Esophagus (tissue), 2 donors: Measurements from ENCODE around the gene MTOR. TPM values are rescaled to one million over a fixed set of nuclear protein-coding genes. Genes with fewer than 3 reads are reported as not detected.

Experiments
- H3K27ac ChIP-seq, 2 donors: one replicate each; pipeline ENCODE4 v1.5.1; 2013; ENCODE audit warnings: low read depth in 2 of 2, mild to moderate bottlenecking in 2 of 2, inconsistent platforms in 1 of 2, low read length in 1 of 2, moderate library complexity in 1 of 2
- H3K27me3 ChIP-seq, 2 donors: one replicate each; pipeline ENCODE4 v1.6.1; 2013; ENCODE audit warnings: low read length in 2 of 2, control low read depth in 1 of 2, mild to moderate bottlenecking in 1 of 2; ENCODE audit not compliant: insufficient read depth in 2 of 2, control insufficient read depth in 1 of 2
- H3K36me3 ChIP-seq, 2 donors: one replicate each; pipeline ENCODE4 v1.6.1; 2013; ENCODE audit warnings: low read length in 1 of 2; ENCODE audit not compliant: control insufficient read depth in 2 of 2, insufficient read depth in 2 of 2
- H3K4me1 ChIP-seq, 2 donors: one replicate each; pipeline ENCODE4 v1.6.1; 2013; ENCODE audit warnings: low read length in 1 of 2; ENCODE audit not compliant: control insufficient read depth in 2 of 2, insufficient read depth in 2 of 2
- H3K4me3 ChIP-seq, 2 donors: one replicate each; pipeline ENCODE4 v1.5.1; 2013; ENCODE audit warnings: low read length in 2 of 2, mild to moderate bottlenecking in 2 of 2, low read depth in 1 of 2, moderate library complexity in 1 of 2
- H3K9me3 ChIP-seq, 2 donors: one replicate each; pipeline ENCODE4 v1.6.1; 2013; ENCODE audit warnings: mild to moderate bottlenecking in 2 of 2, low read depth in 1 of 2, low read length in 1 of 2, moderate library complexity in 1 of 2; ENCODE audit not compliant: control insufficient read depth in 2 of 2, insufficient read depth in 1 of 2
- WGBS, 2 donors: extraction: QIAGEN DNeasy Blood & Tissue Kit; methylation state at CpG; one replicate each; pipeline ENCODE4 v1.1.7; 2013; 5-methylcytosine and 5-hydroxymethylcytosine counted together
- polyA plus RNA-seq, 2 donors: library from polyadenylated mRNA; stranded (reverse); fragments of 200-250 nt; gene quantifications; one replicate each; pipeline ENCODE4 v1.2.3, GENCODE V29; 2013
- donor health status: healthy with polysubstance abuse.
- donor health status: Bipolar disorder and iron deficiency.

The MTOR gene
- polyA plus RNA-seq, 2 donors = 16.0 to 17.7 TPM

DNA sequence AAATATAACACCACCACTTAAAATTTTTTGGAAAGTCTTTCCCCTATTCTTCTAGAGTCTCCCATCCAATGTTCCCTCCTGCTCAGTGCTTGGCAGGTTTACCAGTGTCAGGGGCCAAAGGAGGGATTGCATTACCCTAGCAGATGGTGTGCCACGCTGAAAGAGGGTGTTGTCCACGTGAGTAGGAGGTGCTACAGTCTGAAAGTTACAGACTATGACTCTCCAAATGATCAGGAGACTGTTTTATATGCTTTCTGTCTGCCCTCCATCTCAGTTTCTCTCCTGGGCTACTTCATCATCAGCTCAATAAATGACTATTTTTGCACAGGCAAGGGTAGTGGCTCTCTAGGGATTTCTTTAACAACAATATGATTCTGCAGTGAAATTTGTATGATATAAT, 104.5 kb downstream of the MTOR start:
- WGBS, 2 donors = 29 to 32% methylated on average over 2 of the region's 2 CpGs
- H3K36me3 ChIP-seq = peaks cover 3 to 7% of the 10 kb centered on the region in 2 donors
- H3K4me1 ChIP-seq = peaks cover 0 to 7% of the 10 kb centered on the region in 2 donors
- no peak overlapping the region for H3K4me3 ChIP-seq
- H3K9me3 ChIP-seq = no peaks in the 10 kb centered on the region
- H3K27ac ChIP-seq = peak overlapping the region in 1 of 2 donors; percentile 4
- no peaks in the 10 kb centered on the region for H3K27me3 ChIP-seq

DNA sequence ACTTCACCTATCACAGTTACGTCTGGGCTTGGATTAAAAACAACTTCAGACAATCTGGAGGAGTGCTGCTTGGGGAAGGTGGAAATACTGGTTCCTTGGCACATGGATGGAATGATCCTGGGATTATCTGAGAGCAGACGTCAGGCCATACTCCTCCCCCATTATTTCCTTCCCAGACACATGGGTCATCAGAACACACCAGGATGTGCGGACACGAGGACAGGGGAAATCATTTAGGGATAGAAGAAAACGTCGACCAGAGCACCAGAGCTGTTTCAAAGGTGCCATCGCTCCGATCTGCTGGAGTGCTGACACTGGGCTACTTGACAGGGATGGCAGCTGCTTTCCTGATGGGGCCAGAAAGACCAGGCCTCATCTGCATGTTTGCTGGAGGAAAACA, 105.0 kb downstream of the MTOR start:
- Histone ChIP-seq H3K4me1 (peaks cover 0 to 7% of the 10 kb centered on the region in 2 donors), H3K27ac (peak overlapping the region in 1 of 2 donors; percentile 30), H3K9me3 (no peaks in the 10 kb centered on the region), H3K36me3 (peaks cover 3 to 9% of the 10 kb centered on the region in 2 donors), H3K4me3 (no peak overlapping the region), H3K27me3 (no peaks in the 10 kb centered on the region)
- 67 to 72% methylated on average over 8 of the region's 8 CpGs for WGBS, 2 donors

DNA sequence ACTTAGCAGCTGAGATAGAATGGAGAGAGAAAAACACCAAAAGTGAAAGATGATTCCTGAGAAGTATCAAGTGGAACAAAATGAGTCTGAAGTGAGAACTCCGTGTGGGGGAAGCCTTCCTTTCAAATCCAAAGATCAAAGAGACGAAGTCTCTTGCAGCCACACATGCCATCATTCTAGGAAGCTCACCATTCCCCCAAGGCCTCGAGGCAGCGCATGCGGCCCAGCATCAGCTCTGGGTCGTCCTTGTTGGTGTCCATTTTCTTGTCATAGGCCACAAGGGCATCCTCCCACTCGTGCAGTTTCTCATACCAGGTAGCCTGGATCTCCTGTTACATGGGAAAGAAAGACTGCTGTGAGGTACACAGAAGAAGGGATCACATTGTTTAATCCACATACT, 105.4 kb downstream of the MTOR start:
- Histone ChIP-seq H3K27me3 (no peaks in the 10 kb centered on the region), H3K27ac (peak overlapping the region in 1 of 2 donors; percentile 48), H3K36me3 (peaks cover 3 to 10% of the 10 kb centered on the region in 2 donors), H3K4me1 (peaks cover 0 to 7% of the 10 kb centered on the region in 2 donors), H3K4me3 (no peak overlapping the region), H3K9me3 (no peaks in the 10 kb centered on the region)
- WGBS, 2 donors = 82 to 83% methylated on average over 7 of the region's 7 CpGs

DNA sequence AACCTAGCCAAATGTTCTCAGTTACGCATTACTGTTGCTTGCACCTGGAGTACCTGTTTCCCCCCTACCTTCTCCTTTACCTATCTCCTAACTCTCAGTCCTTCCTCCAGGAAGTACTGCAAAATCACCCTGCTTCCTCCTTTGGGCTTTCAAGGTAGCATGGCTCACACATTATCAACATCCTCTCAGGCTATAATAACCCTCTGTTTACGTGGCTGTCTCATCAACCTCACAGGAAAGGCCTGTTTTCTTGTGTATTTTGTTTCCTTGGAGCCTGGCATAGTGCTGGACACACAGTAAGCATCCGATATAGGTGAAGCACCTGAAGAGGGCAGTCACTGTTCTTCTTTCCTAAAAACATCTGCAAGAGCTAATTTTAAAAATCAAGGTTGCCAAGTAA, 105.9 kb downstream of the MTOR start:
- 71 to 75% methylated on average over 3 of the region's 3 CpGs for WGBS, 2 donors
- Histone ChIP-seq H3K4me1 (peaks cover 0 to 7% of the 10 kb centered on the region in 2 donors), H3K36me3 (peaks cover 3 to 10% of the 10 kb centered on the region in 2 donors), H3K4me3 (no peak overlapping the region), H3K27ac (no peak overlapping the region), H3K9me3 (no peaks in the 10 kb centered on the region), H3K27me3 (no peaks in the 10 kb centered on the region)

DNA sequence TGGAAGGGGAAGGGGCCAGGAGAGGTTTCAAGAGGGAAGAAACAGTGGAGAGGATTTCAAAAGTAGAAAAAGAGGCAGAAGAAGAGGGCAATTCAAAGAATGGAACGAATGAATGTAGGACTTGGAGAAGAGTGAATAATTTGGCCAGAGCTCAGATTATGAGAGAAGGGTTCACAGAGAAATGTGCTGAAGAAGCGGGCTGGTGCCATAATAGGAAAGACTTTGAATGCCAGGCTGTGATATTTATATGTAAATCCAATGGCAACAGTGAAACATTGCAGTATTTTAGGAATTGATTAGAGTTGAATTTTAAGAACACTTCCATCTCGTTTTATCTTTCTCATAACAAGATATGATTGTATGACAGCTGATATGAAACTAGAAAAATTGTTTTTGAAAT, 109.2 kb downstream of the MTOR start:
- Histone ChIP-seq H3K36me3 (peaks cover 3 to 14% of the 10 kb centered on the region in 2 donors), H3K27me3 (no peaks in the 10 kb centered on the region), H3K9me3 (no peaks in the 10 kb centered on the region), H3K4me1 (peaks cover 0 to 8% of the 10 kb centered on the region in 2 donors), H3K27ac (no peak overlapping the region), H3K4me3 (no peak overlapping the region)
- WGBS, 2 donors = 69 to 80% methylated on average over 3 of the region's 3 CpGs

DNA sequence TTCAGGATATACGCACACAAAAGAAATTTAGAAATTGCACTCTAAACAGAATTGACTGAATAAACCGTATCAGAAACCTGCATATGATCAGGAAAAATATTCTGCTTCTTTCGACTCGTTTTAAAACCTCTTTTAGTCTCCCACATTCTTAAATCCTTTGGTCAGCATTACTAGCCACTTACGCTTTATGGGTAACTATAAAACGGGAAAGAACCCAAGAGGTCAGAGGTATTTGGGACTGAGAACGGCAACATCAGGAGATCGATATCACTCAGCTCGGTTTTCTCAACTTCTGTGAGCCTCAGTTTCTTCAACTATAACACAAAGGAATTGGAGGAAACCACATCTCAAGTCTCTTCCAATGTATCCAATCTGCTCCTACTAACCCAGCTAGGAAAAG, 109.6 kb downstream of the MTOR start:
- Histone ChIP-seq H3K4me1 (peaks cover 0 to 8% of the 10 kb centered on the region in 2 donors), H3K36me3 (peaks cover 0 to 14% of the 10 kb centered on the region in 2 donors), H3K4me3 (no peak overlapping the region), H3K9me3 (no peaks in the 10 kb centered on the region), H3K27me3 (no peaks in the 10 kb centered on the region), H3K27ac (no peak overlapping the region)
- 84 to 88% methylated on average over 9 of the region's 9 CpGs for WGBS, 2 donors

DNA sequence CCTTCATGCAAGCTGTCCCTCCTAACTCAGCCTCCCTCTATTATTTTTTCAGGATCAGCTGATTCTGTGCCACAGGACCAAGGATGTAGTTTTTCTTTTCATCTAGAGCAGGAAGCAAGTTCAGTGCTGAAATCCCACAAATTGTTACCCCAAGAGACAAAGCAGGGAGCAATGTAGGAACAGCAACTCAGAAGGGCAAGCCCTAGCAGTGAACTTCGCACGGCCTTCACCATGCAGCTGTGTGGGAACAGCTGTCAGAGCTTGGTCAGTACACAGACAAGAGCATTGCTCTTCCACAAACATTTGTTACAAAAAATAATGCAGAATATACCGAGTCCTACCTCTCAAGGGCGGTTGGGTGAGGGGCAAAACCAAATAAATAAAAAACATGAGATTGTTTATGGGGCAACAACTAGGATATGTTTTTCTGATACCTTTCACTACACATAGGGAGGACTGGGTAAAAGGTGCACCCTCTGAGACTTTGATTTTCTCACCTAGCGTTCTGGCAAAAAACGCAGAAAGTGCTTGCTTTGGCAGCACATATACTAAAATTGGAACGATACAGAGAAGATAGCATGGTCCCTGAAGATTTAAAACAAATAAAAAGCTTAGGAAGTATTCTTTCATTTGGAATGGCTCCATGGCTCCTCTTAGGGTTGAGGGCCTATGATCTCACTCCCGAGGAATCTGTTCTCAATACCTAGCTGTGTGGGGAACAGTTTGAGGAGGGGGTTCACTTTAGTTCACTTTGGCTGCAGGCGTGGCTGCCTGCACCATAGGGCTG, 110.3 kb downstream of the MTOR start:
- peaks cover 0 to 14% of the 10 kb centered on the region in 2 donors for H3K36me3 ChIP-seq
- H3K4me3 ChIP-seq = no peak overlapping the region
- no peak overlapping the region for H3K27ac ChIP-seq
- WGBS, 2 donors = 60 to 70% methylated on average over 9 of the region's 9 CpGs
- H3K27me3 ChIP-seq = no peaks in the 10 kb centered on the region
- H3K4me1 ChIP-seq = peaks cover 0 to 3% of the 10 kb centered on the region in 2 donors
- H3K9me3 ChIP-seq = no peaks in the 10 kb centered on the region

DNA sequence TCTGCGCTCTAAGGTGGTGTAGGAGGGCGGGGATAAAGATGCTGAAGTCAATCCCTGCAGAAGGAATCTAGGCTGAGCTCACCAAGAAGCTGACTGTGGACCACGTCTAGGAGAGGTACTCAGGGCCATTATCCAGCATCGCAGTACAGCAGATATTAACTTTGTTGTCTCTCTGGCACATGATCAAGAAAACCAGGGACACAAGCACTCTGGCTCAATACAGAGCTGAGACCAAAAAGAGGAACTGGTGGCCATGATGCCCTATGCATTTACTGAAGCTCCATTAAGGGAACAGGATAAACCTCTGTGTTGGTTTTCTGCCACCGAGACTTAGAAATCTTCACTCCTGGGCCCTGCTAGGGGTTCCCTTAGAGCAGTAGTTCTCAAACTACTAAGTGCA, 111.2 kb downstream of the MTOR start:
- Histone ChIP-seq H3K9me3 (no peaks in the 10 kb centered on the region), H3K4me3 (no peak overlapping the region), H3K27me3 (no peaks in the 10 kb centered on the region), H3K27ac (no peak overlapping the region), H3K36me3 (peaks cover 2 to 14% of the 10 kb centered on the region in 2 donors), H3K4me1 (peaks cover 0 to 1% of the 10 kb centered on the region in 2 donors)
- WGBS, 2 donors = 74 to 82% methylated on average over 5 of the region's 5 CpGs

DNA sequence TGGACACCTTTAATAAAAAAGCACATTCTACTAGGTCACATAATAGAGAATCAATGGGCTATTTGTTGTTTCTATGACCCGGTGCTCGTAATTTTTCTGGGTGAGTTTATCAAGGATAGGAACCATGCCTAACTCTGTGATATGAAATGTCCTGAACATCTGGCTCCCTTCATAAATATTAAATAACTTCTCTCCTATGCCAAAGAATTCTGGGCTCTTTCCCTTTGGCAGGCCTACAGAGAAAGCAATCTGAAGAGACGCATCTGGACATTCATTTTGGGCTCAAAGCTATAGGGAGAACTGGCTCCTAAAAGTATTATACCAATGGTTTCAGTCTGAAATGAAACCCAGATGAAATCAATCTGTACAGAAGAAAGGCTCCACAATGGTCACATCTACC, 112.0 kb downstream of the MTOR start:
- H3K36me3 ChIP-seq = peaks cover 2 to 16% of the 10 kb centered on the region in 2 donors
- no peaks in the 10 kb centered on the region for H3K27me3 ChIP-seq
- peaks cover 0 to 1% of the 10 kb centered on the region in 2 donors for H3K4me1 ChIP-seq
- no peak overlapping the region for H3K27ac ChIP-seq
- no peaks in the 10 kb centered on the region for H3K9me3 ChIP-seq
- no peak overlapping the region for H3K4me3 ChIP-seq
- 74 to 78% methylated on average over 3 of the region's 3 CpGs for WGBS, 2 donors
